ENCODE measurements around the gene SFMBT1. TPM values are rescaled to one million over a fixed set of nuclear protein-coding genes. Genes with fewer than 3 reads are reported as not detected.

Gene SFMBT1
- total RNA-seq, 1 donor from 2014 or later, result 5.5 TPM

- no peak overlapping the region for H3K4me3 Mint-ChIP-seq (ENCODE audit: unreplicated experiment)
- DNase-seq (ENCODE audit: low read depth), result no peak
- Histone ChIP-seq H3K4me1 (ENCODE audit: insufficient read depth, low read length) (peaks cover 7% of the 10 kb centered on the region), H3K9me3 (ENCODE audit: insufficient read depth, low read depth, low read length) (no peaks in the 10 kb centered on the region), H3K4me2 (ENCODE audit: low read length) (no peak overlapping the region), H3K27me3 (ENCODE audit: insufficient read depth, low read length) (peaks cover 2% of the 10 kb centered on the region), H2AFZ (ENCODE audit: low read depth, low read length) (no peak overlapping the region), H3K79me2 (ENCODE audit: insufficient read depth, low read length) (peaks cover 3% of the 10 kb centered on the region), H3K9ac (ENCODE audit: low read length) (no peak overlapping the region), H3K36me3 (ENCODE audit: insufficient read depth, low read length) (no peaks in the 10 kb centered on the region), H4K20me1 (ENCODE audit: insufficient read depth, low read length) (peaks cover 9% of the 10 kb centered on the region), H3K4me3 (ENCODE audit: insufficient read depth, low read depth, low read length) (no peak overlapping the region), H3K27ac (ENCODE audit: low read depth, low read length) (no peak overlapping the region)
- H3K4me1 Mint-ChIP-seq (ENCODE audit: low read depth, unreplicated experiment), result peaks cover 11% of the 10 kb centered on the region
- TF ChIP-seq CTCF (IDR thresholded peaks at IDR 0.05; ENCODE audit: insufficient read depth, low read depth, low read length), result no peak
- no peak for TF ChIP-seq EZH2 (IDR thresholded peaks at IDR 0.05; ENCODE audit: insufficient read depth, low read length)
- H3K36me3 Mint-ChIP-seq (ENCODE audit: low read depth, unreplicated experiment), result no peaks in the 10 kb centered on the region
- H3K27me3 Mint-ChIP-seq (ENCODE audit: low read depth, unreplicated experiment), result peaks cover 4% of the 10 kb centered on the region
- peaks cover 2% of the 10 kb centered on the region for H3K9me3 Mint-ChIP-seq (ENCODE audit: unreplicated experiment)
- FAIRE-seq, result no peak
- H3K27ac Mint-ChIP-seq (ENCODE audit: unreplicated experiment), result no peak overlapping the region
Observed at GRCh38 chr3:53042651-53043050, 3.2 kb downstream of the SFMBT1 start.

- no peak overlapping the region for H3K4me3 Mint-ChIP-seq (ENCODE audit: unreplicated experiment)
Observed at GRCh38 chr3:53040351-53040820, 5.5 kb downstream of the SFMBT1 start.

More at GRCh38 chr3:53040351-53040820, 5.5 kb downstream of the SFMBT1 start:
- FAIRE-seq (no peak), DNase-seq (ENCODE audit: low read depth) (peak; percentile 26)
- no peaks in the 10 kb centered on the region for H3K36me3 ChIP-seq (ENCODE audit: insufficient read depth, low read length)
- no peak overlapping the region for H3K4me3 ChIP-seq (ENCODE audit: insufficient read depth, low read depth, low read length)
- H3K4me2 ChIP-seq (ENCODE audit: low read length), result no peak overlapping the region
- no peak overlapping the region for H3K27ac Mint-ChIP-seq (ENCODE audit: unreplicated experiment)
- peaks cover 11% of the 10 kb centered on the region for H3K4me1 Mint-ChIP-seq (ENCODE audit: low read depth, unreplicated experiment)
- no peaks in the 10 kb centered on the region for H3K9me3 ChIP-seq (ENCODE audit: insufficient read depth, low read depth, low read length)
- no peaks in the 10 kb centered on the region for H3K27me3 Mint-ChIP-seq (ENCODE audit: low read depth, unreplicated experiment)
- H2AFZ ChIP-seq (ENCODE audit: low read depth, low read length), result no peak overlapping the region
- H3K9ac ChIP-seq (ENCODE audit: low read length), result no peak overlapping the region
- no peaks in the 10 kb centered on the region for H3K36me3 Mint-ChIP-seq (ENCODE audit: low read depth, unreplicated experiment)
- H3K27me3 ChIP-seq (ENCODE audit: insufficient read depth, low read length), result no peaks in the 10 kb centered on the region
- peaks cover 4% of the 10 kb centered on the region for H3K4me1 ChIP-seq (ENCODE audit: insufficient read depth, low read length)
- no peak overlapping the region for H3K27ac ChIP-seq (ENCODE audit: low read depth, low read length)
- H3K79me2 ChIP-seq (ENCODE audit: insufficient read depth, low read length), result peaks cover 3% of the 10 kb centered on the region
- no peaks in the 10 kb centered on the region for H3K9me3 Mint-ChIP-seq (ENCODE audit: unreplicated experiment)
- no peak for TF ChIP-seq CTCF (IDR thresholded peaks at IDR 0.05; ENCODE audit: insufficient read depth, low read depth, low read length)
- TF ChIP-seq EZH2 (IDR thresholded peaks at IDR 0.05; ENCODE audit: insufficient read depth, low read length), result no peak
- peaks cover 14% of the 10 kb centered on the region for H4K20me1 ChIP-seq (ENCODE audit: insufficient read depth, low read length)
